ENCODE results near the gene TBC1D22A.

Gene TBC1D22A

GRCh38 chr22:47022075-47022473 is 259.6 kb downstream of the TBC1D22A start:
- no peak for TF ChIP-seq CTCF (IDR thresholded peaks at IDR 0.05)

- no peak for TF ChIP-seq CTCF (IDR thresholded peaks at IDR 0.05)
These were observed 260.0 kb downstream of the TBC1D22A start for GRCh38 chr22:47022475-47022874.

DNA sequence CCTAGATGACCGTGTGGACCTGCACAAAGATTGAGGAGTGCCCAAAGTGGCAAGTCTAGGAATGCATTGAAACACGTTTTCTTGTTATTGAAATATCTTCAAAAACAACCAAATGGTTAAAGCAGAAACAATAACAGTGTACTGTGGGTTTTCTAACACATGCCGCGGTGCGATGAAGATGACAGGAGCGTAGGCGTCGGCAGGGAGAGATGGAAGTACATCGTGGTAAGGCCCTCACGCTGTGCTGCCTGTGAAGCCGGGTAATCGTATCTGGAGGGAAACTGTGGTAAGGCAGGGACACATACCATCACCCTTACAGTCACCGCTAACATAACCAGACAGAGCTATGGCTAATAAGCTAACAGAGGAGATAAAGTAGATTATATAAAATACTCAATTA is 261.4 kb downstream of the TBC1D22A start:
- no peak for TF ChIP-seq CTCF (IDR thresholded peaks at IDR 0.05)

DNA sequence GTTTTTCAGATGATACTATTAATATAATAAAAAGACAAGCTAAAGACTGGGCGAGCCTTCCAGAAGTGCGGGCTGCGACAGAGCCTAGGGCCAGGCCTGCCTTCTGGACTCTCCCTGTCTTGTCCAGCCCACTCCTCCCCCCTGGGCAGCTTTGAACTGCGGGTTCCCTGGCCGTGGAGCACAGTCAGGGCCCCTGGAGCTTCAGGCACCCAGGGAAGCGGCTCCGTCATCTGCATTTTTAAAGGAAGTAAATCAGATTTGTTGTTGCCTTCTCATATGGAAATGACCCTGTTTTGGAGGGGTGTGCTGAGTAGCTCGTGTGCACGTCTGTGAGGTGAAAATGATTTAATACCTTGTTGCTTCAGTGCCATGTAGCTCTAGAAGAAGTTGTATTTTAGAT is 265.3 kb downstream of the TBC1D22A start:
- no peak for TF ChIP-seq CTCF (IDR thresholded peaks at IDR 0.05)

DNA sequence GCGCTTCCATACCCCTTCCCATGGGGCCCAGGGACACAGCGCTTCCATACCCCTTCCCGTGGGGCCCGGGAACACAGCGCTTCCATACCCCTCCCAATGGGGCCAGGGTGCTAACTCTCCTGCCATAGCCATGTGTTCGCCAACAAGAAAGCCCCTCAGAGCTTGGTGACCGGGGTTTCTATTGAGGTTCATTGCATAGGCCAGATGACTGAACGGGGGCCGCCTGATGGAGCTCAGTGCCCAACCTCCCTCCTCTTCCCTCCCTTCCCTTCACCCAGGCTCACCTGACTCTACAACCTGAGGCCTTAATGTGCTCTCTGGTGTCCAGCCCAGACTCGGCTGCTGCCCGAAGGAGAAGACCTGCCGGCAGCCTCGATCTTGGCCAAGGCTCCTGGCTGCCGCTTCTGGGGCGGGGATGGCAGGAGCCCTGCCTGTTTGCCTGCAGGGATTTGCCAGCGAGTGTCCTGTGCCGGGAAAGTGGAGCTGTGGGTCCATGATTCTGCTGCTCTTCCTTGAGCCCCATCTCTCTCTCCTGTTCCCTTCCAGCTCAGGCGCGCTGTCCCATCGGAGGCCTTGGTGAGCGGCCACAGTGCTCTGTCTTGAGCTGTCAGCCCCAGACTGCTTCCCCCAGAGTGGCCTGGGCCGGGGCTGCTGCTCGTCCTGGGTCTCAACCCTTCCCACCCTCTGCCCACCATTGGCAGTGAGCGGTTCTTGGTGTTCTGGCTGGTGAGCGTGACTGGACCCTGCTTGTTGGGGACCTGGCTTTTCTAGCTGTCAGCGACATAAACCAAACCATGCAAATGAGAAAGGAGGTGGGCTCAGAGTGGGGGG is 267.0 kb downstream of the TBC1D22A start:
- TF ChIP-seq CTCF (IDR thresholded peaks at IDR 0.05) = no peak

- TF ChIP-seq CTCF (IDR thresholded peaks at IDR 0.05) = no peak
These were observed 267.8 kb downstream of the TBC1D22A start for GRCh38 chr22:47030143-47030661.

DNA sequence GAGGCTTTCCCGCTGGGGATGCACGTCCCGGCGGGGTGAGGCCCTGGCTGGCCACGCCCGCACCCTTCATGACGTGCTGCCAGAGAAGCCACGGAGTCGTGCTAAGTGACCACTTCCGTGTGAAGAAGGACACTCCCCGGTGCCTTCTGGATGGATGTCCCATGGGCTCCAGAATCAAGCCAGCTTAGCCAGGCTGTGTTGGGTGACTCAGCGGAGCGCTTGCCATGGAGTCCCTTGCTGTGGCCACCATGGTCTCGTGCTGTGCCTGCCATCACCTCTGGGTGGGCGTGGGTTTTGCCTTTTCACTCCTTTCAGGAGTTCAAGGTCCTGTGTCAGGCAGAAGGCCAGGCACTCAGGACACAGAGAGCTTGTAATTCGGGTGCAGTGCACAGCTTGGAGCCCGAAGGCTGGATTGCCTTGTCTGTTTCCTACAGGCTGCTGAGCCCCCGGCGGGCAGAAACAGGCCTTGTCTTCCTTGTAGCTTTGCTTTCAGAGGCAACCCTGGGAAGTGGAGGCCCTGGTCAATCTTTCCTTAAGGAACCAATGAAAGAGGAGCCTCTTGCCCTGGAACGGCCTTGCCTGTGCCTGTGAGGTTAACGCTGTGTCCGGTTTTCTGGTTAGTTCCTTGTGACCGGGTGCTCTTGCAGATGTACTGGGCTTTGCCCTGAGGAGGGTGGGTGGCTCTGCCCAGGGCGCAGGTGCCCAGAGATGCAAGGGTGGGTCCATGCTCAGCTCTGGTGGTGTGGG is 268.6 kb downstream of the TBC1D22A start:
- TF ChIP-seq CTCF (IDR thresholded peaks at IDR 0.05) = no peak
